Gastrocnemius medialis (tissue), 4 donors: ENCODE results near the gene EPB42. TPM values are rescaled to one million over a fixed set of nuclear protein-coding genes. Genes with fewer than 3 reads are reported as not detected.

Experiments used
- ATAC-seq, 2 donors: fragments of 150-250 bp; one replicate each; pipeline ENCODE4 v1.9.1; 2016
- DNase-seq, 2 donors: peaks; one replicate each; pipeline ENCODE4 v3.0.0-alpha.2; 2019
- H3K27ac ChIP-seq, 4 donors: fragments of 200-600 bp; sonication (generic); 1 replicate in 1 of 4; 2 replicates in 3 of 4; pipeline ENCODE4 v1.5.1; 2016 to 2018; ENCODE audit warnings: mild to moderate bottlenecking in 2 of 4, moderate library complexity in 1 of 4
- H3K27me3 ChIP-seq, 3 donors: fragments of 200-600 bp; sonication (generic) in 2 of 3; 1 replicate in 1 of 3; 2 replicates in 2 of 3; pipeline versions ENCODE4 v1.5.1 to v1.6.0; 2016 to 2019; ENCODE audit warnings: mild to moderate bottlenecking in 1 of 3, moderate library complexity in 1 of 3
- H3K36me3 ChIP-seq, 2 donors: fragments of 200-600 bp; sonication (generic) in 1 of 2; one replicate each; pipeline ENCODE4 v1.5.1; 2017 to 2018
- H3K4me1 ChIP-seq, 2 donors: fragments of 200-600 bp; sonication (generic) in 1 of 2; one replicate each; pipeline ENCODE4 v1.5.1; 2016 to 2017; ENCODE audit warnings: mild to moderate bottlenecking in 2 of 2
- H3K4me3 ChIP-seq, 4 donors: fragments of 200-600 bp; sonication (generic) in 3 of 4; 1 replicate in 1 of 4; 2 replicates in 3 of 4; pipeline ENCODE4 v1.5.1; 2016 to 2019; ENCODE audit warnings: mild to moderate bottlenecking in 2 of 4
- H3K9me3 ChIP-seq, 3 donors: fragments of 200-600 bp; sonication (generic) in 2 of 3; 1 replicate in 1 of 3; 2 replicates in 2 of 3; pipeline ENCODE4 v1.5.1; 2016 to 2019
- POLR2A ChIP-seq, 2 donors: fragments of 450-650 bp; IDR thresholded peaks; one replicate each; pipeline ENCODE4 v1.6.1; 2017; ENCODE audit warnings: antibody characterized with exemption in 2 of 2, mild to moderate bottlenecking in 2 of 2, moderate library complexity in 2 of 2
- in situ Hi-C, 4 donors: fragments of 200-750 bp; cut with MboI; loops; one replicate each; pipeline versions ENCODE4 v1.15.0 to v1.8.0; 2017; ENCODE audit warnings: low sequenced_read_pairs in 4 of 4
- intact Hi-C: fragments of 100-400 bp; cut with DNase I; formaldehyde crosslinking; loops from one replicate; pipeline ENCODE4 v1.15.1; 2023; ENCODE audit warnings: low total_unique reads
- total RNA-seq, 4 donors: library from RNA; depleted of rRNA; stranded (reverse); fragments of >200 nt; gene quantifications; one replicate each; pipeline versions ENCODE4 v1.1.0 to v1.2.3, GENCODE V29; 2016
- TF ChIP-seq, protein P1 (sequence below), 5 experiments: fragments of 450-650 bp in 3 of 5; fragments of 200-600 bp in 2 of 5; sonication (generic) in 2 of 5; IDR thresholded peaks in 4 of 5; conservative IDR thresholded peaks in 1 of 5; 1 replicate in 4 of 5; 2 replicates in 1 of 5; pipeline ENCODE4 v1.5.1; 2016 to 2019; ENCODE audit warnings: antibody characterized with exemption in 5 of 5, mild to moderate bottlenecking in 3 of 5, moderate library complexity in 3 of 5

EPB42 gene
- total RNA-seq = not detected

DNA sequence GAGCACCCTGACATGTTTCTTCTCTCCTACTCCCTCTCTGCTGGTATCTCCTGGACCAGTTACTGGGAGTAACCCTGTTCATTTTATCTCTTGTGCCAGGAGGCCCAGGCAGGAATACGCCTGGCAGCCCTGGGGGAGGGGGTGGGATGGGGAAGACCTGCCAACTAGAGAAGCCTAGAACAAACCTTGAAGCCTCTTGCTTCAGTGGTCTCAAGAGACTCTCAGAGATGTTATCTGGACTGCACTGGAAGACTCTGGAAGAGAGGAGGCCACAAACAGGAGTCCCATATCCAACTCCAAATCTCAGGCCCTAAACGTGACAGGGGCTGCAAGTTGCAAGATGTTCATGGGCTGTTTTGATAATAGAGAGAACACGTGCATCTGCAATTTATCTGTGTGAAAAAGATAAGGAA, at the start of gene EPB42:
EPB42 (minus strand) TSS at position 28 of the 413 bp plus-strand sequence. CDS start 193 bp downstream, outside the sequence.
- no peak for ATAC-seq
- in situ Hi-C loops = loop anchor here in 3 of 4 donors (5.0 kb wide), 1 partner anchor 66 kb away; no protein-coding TSS in a partner anchor
- intact Hi-C loops = no loop called here
- H3K27ac ChIP-seq = no peak within 1 kb of the TSS
- H3K27me3 ChIP-seq = no peaks in the 10 kb centered on the region
- H3K36me3 ChIP-seq = no peaks in the 10 kb centered on the region
- TF ChIP-seq, protein P1, sequence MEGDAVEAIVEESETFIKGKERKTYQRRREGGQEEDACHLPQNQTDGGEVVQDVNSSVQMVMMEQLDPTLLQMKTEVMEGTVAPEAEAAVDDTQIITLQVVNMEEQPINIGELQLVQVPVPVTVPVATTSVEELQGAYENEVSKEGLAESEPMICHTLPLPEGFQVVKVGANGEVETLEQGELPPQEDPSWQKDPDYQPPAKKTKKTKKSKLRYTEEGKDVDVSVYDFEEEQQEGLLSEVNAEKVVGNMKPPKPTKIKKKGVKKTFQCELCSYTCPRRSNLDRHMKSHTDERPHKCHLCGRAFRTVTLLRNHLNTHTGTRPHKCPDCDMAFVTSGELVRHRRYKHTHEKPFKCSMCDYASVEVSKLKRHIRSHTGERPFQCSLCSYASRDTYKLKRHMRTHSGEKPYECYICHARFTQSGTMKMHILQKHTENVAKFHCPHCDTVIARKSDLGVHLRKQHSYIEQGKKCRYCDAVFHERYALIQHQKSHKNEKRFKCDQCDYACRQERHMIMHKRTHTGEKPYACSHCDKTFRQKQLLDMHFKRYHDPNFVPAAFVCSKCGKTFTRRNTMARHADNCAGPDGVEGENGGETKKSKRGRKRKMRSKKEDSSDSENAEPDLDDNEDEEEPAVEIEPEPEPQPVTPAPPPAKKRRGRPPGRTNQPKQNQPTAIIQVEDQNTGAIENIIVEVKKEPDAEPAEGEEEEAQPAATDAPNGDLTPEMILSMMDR (IDR thresholded peaks at IDR 0.05 in 4 of 5, conservative IDR thresholded peaks at IDR 0.05 in 1 of 5) = no peak
- no peak for TF ChIP-seq POLR2A (IDR thresholded peaks at IDR 0.05)
- H3K4me1 ChIP-seq = no peaks in the 10 kb centered on the region
- H3K9me3 ChIP-seq = no peaks in the 10 kb centered on the region
- no peak within 1 kb of the TSS for H3K4me3 ChIP-seq
- DNase-seq = no peak

DNA sequence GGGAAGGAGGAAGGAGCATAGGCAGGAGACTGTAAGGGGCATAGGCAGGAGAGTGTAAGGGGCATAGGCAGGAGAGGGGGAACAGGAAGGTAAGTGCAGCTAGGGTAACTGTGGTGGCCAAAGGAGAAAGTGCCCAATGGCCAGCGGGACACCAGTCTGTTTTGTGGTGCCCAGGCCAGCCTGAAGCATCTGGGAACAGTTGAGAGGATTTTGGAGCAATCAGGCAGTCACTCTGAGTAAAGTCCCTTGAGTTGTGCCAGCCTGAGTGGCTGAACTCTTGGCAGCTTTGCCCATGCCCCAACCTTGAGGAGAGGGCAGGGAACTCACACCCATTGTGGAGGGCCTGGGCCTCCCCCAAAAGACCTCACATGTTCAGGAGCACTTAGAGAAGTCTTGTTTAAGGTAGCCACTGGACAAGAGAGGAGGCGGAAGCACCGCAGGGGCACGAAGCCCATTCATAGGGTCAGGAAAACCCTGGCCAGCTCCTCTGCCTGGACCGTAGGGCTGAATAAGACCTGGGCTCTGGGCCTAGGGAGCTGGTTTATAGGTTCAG, 49.4 kb upstream of the EPB42 start:
- intact Hi-C loops (loop anchor here (10.0 kb wide), 1 partner anchor 165 kb away; the partner anchor contains the start of gene UBR1), in situ Hi-C loops (no loop called here)
- DNase-seq = no peak

DNA sequence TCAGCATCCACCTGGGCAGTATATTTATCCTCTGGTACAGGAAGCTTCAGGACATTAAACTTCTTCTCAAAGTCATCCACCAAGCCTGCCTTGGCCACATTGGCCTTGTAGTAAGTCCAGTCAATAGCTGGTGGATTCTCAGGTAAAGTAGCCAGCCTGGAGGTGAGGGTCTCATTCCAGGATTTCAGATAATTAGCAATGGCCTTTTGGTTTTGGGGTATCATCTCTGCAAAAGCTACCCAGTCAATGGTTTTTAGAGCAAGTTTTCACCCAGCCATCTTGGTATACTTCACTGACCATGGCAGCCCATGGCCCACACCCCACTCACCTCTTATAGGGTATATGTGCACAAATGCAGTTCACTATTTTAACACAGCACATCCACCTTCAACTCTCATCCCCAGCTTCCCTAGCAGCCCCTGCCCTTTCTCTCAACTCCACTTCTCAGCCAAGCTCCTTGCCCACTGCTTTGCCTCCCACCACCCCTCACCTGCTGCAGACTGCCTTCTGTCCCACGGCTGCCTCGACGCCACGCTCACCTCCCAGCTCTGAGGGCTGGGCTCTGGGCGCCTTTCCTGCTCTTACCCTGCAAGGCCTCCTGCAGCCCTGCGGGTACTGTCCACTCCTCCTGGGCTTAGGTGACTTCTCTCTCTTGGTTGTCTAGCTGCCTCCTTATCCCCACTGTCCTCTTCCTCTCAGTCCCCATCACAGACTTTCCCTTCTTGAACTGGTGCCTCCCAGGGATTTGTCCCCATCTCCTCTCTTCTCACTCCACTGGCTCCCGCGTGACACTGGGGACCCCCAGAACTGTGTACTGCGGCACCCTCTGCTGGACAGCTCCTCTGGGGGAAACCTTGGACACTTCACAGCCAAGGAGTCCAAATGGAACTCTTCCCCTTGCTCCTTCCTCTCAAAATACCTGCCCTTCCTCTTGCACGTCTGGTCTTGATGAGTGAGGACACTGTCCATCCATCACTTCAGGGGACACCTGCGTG, 47.6 kb upstream of the EPB42 start:
- no peak for TF ChIP-seq POLR2A (IDR thresholded peaks at IDR 0.05)
- TF ChIP-seq, protein P1 (IDR thresholded peaks at IDR 0.05 in 4 of 5, conservative IDR thresholded peaks at IDR 0.05 in 1 of 5) = no peak
- Histone ChIP-seq H3K9me3 (no peaks in the 10 kb centered on the region), H3K4me3 (no peak overlapping the region), H3K4me1 (peaks cover 3 to 4% of the 10 kb centered on the region in 2 donors), H3K27me3 (no peaks in the 10 kb centered on the region), H3K36me3 (no peaks in the 10 kb centered on the region), H3K27ac (no peak overlapping the region)
- DNase-seq (no peak), ATAC-seq (no peak)
- intact Hi-C loops (no loop called here), in situ Hi-C loops (no loop called here)

More for the DNA sequence above, 49.4 kb upstream of the EPB42 start:
- H3K27me3 ChIP-seq = no peaks in the 10 kb centered on the region
- H3K4me1 ChIP-seq = peaks cover 17 to 19% of the 10 kb centered on the region in 2 donors
- no peak for ATAC-seq
- no peak overlapping the region for H3K27ac ChIP-seq
- H3K36me3 ChIP-seq = no peaks in the 10 kb centered on the region
- H3K4me3 ChIP-seq = no peak overlapping the region
- TF ChIP-seq, protein P1 (IDR thresholded peaks at IDR 0.05 in 4 of 5, conservative IDR thresholded peaks at IDR 0.05 in 1 of 5) = no peak
- no peak for TF ChIP-seq POLR2A (IDR thresholded peaks at IDR 0.05)
- no peaks in the 10 kb centered on the region for H3K9me3 ChIP-seq

DNA sequence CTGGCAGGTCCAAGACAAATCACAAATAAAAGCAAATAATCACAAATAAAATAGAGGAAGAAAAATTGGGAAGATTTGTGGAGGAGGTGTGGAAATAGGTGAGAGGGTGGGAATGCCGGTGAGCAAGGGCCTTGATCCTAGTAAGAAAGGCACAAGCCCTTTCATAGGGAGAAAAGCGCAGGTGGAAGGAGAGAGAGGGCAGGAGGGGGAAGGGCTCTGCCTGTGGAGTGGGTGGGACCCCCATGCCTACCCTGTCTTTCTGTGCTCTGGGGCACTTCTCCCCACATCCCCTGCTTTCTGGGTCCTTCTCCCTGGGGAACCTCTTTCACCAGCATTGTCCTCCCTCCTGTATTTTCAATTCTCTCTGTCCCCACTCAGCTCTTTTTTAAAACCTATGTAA, 46.6 kb upstream of the EPB42 start:
- no peak for ATAC-seq
- no peak for DNase-seq
- Histone ChIP-seq H3K36me3 (no peaks in the 10 kb centered on the region), H3K27ac (no peak overlapping the region), H3K27me3 (no peaks in the 10 kb centered on the region), H3K4me3 (no peak overlapping the region), H3K4me1 (no peaks in the 10 kb centered on the region), H3K9me3 (no peaks in the 10 kb centered on the region)
- in situ Hi-C loops = no loop called here
- intact Hi-C loops = no loop called here
- TF ChIP-seq POLR2A (IDR thresholded peaks at IDR 0.05) = no peak
- TF ChIP-seq, protein P1 (IDR thresholded peaks at IDR 0.05 in 4 of 5, conservative IDR thresholded peaks at IDR 0.05 in 1 of 5) = no peak
